Middle frontal gyrus (tissue), 1 donor: ENCODE data around the gene PRKCD.

Source experiments
- DNase-seq: peaks from one replicate; pipeline ENCODE4 v3.0.0-alpha.2; 2015; ENCODE audit warnings: low spot score; ENCODE audit errors: extremely low spot score

Gene PRKCD

DNA sequence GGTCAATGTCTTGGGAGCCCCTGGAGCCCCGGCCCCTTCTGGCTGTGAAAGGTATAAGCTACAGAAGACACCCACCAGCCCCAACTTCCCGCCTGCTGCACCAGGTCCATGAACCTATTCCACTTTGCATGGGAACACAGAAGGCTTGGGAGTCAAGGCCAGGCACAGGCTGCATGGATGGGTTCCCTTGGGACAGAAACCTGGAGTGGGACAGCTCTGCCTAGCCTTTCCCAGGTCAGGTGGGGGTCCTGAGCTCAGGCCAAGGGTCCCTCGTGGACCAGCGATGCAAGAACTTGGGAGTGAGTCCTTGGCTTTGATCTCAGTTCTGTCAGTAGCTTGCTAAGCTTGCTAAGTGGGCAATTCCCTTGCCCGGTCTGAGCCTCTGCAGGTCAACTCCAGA is 69.8 kb downstream of the PRKCD start:
- DNase-seq: no peak

DNA sequence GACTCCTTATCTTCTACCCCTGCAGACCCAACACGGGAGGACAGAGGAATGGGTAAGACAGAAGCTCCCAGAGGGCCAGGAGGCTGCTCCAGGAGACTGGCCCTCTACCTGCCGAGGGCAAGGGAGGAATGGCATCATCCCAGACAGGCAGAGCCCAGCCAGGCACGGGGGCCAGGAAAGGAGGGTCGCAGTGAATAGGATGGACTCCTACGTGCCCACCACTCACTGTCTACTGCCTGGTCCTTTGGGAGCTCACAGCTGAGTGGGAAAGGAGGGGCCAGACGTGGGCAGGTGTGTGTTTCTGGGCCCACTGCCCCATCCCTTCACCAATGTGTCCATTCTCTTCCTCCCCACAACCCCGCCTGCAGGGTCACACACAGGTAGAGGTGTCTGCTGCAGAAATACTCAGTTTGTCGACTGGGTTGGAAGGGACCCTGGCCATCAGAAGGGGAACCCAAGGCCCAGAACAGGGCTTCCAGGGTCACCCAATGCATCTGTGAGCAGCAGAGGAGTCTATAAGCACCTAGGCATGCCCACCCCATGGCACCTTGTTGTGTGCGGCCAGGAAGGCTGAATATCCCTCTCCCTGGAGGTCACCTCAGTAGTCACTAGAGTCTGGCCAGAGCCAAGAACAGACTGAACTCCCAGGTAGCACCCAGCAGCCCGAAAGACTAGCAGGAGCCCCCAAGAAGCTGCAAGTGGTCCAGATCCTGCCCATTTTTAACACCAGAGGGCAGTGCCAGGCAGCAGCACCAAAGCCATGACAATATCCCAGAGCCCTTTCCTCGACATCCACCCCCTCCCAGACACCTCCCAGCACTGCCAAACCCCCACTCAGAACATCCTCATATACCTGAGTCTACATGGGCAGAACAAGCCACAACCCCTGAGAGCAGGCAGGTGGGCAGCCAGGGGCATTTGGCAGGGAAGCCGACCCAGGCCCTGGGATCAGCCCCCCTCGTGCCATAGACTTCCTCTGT is 70.8 kb downstream of the PRKCD start:
- DNase-seq: no peak

DNA sequence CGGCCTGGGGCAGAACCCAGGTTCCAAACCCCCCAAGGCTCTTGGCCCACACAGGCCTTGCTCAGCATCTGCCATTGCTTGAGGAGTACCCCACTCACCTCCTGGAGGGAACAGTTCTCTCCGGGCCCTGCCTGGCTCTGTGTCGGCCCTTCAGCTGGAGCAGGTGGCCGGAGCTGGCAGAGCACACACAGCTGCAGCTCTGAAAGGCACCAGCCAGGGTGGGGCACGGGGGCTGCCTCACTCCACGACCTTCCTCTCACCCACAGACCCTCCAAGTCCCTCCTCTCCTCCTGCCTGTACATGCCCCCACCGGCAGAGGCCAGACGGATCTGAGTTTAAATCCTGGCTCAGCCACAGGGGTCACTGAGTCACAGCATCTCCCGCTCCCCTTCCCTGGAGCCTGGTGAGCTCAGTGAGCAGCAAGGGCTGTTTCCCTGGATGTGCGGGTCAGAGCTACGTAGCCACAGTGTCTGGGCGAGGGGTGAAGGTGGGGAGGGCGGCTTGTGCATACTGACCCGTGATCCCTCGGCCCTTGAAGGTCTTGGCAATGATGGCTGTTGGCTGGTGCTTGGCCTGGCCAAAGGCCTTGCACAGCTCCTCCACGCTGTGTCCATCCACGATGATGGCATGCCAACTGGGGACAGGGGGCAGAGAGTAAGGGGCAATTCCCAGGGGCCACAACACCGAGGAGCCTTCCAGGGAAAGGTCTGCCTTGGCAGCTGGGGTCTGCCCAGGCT is 71.8 kb downstream of the PRKCD start:
- no peak for DNase-seq

DNA sequence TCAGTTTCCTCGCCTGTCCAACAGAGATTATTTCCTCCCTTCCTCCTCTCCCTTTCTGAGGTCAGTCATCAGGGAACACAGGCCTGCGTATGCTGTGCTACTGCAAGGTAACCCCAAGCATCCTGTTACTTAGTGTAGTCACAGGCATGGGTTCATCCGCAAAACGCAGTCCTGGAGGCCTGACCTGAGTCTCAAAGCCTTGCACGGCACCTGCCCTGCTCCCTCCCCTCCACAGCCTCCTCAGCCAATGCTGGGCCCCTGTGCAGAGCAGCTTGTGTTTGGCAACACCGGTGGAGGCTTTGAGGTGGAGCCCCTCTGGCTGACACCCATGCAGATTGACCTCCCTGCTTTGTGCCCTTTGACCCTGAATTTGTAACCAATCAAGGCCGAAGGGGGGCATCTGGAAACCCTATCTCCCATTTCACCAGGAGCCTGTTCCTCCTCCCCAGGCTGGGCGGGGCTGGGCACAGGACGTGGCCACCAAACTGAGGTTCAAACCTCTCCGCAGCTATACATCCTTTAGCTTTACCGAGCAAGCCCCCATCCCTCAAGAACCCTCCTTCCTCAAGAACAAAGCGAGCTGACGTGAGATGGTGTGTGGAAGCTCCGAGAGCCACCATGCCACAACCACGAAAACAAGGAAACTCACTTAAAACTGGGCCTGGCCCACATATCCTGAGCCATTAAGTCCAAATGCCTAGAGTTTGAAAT is 73.3 kb downstream of the PRKCD start:
- no peak for DNase-seq

DNA sequence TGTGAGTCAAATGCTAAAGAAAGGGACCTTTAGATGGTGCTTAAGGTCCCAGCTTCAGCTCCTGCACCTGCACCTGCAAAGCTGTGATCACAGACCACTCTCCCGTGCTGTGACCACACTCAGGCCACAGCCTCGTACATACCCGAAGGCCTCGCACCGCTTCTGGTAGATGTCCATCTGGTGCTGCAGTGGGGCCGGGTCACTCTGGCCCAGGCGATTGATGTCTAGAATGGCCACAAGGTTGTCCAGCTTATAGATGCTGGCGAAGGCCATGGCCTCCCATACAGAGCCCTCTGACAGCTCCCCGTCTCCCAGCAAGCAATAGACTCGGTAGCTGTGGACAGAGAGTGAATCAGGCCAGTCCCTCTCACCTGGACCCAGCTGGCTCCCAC is 73.8 kb downstream of the PRKCD start:
- DNase-seq: no peak

DNA sequence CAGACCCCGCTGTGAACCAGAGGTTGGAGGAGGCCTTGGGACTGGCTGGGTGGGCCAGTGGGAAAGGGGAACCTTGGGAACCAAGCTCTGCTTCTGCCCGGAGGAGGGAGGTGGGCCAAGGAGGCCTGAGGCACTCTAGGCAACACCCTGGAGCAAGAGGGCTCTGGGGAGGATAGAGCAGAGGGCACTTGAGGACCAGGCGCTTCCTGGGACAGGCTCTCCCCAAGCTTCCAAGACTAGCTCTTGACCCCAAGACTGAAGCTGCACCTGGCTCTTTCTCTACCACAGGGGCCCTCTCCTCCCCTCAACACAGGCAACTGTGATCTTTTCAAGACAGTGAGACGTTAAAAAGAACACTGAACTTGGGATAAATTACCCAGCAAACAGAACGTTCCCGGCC is 74.5 kb downstream of the PRKCD start:
- DNase-seq: no peak

DNA sequence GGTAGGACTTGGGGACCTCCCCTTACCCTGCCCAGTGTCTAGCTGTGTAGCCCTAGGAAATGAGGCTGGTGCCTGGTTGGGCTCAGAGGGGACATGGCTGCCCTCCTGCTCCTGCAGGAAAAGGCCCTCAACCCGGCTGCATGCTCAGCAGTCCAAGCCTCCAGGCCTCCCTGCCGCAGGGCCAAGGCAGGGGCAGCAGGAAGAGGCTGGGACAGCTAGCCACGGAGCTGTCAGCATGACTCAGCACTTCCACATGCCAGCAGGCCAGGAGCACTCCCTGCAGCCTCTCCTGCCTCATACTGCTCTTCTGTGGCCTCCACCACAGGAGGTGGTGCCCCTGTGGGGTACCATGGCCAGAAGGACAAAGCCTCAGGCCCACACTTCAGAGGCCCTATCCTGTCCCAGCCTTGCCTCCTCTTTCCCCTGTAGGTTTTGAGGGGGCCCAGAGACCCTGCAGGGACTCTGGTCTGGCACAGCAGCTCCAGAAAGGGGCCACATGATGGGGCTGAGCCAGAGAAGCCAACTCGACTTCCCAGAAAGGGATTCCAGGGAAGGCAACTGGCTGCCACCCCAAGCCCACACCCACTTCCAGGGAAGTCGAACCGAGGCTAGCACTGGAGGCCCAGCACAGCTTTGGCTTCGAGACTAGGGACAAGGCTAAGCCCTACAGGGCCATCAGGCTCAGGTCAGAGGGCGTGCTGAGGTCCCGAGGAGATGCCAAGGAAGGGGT is 75.3 kb downstream of the PRKCD start:
- DNase-seq: no peak

DNA sequence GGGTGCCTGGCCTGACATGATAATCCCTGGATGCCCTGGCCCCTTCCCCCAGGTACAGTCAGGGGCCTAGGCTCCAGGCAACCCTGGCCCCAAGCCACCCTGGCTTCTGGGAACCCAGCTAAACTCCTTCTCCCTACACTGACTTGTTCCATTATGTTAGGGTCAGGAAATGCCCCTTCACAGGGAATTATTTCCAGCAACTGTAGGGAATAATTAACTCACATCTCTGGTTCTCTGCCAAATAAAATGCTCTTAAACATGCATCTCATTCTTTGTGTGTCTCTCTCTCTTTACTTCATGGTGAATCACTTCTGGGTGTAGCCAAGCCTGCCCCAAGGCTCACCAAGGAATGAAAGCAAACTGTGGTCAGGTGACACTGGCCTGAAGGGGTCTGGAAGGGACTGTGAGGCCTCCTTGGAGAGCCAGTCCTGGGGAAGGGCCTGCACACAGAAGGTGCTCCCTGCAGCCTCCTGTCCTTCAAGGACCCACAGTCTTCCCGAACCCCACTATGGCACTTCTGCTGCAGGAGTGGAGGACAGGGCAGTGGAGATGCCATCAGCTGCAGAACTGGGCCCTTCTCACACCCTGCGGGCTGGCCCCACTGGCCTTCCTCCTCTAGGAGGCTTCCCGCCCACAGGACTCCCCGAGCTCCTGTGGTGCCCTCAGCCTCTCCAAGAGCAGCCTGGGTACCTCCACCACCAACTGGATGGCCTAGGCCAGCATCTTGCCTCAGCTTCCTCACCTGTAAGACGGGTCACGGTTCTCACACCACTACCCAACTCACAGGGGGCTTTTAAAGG is 77.2 kb downstream of the PRKCD start:
- no peak for DNase-seq

DNA sequence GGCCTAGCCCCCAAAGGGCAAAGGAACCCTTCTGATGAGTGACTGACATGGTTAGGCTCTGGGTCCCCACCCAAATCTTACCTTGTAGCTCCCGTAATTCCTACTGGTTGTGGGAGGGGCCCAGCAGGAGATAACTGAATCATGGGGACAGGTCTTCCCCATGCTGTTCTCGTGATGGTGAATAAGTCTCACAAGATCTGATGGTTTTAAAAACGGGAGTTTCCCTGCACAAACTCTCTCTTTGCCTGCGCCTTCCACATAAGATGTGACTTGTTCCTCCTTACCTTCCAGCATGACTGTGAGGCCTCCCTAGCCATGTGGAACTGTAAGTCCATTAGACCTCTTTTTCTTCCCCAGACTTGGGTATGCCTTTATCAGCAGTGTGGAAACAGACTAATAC is 77.9 kb downstream of the PRKCD start:
- no peak for DNase-seq

DNA sequence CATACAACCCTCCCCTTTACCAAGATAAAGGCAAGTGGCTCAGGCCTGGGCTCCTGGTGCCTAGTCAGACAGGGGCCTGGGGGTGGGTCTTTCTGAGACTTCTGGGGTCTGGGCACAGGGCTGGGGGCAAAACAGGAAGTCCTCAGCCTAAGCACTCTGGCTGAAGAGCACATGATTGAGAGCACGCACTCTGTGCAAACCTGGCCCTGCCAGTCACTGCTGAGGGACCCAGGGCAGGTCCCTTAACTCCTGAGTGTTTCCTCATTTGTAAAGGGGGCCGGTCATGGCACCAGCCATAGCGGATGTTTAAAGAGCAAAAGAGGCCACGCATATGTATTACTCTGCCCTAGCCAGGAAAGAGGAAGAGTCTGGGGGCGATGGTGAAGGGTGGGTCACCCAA is 78.8 kb downstream of the PRKCD start:
- DNase-seq: no peak

DNA sequence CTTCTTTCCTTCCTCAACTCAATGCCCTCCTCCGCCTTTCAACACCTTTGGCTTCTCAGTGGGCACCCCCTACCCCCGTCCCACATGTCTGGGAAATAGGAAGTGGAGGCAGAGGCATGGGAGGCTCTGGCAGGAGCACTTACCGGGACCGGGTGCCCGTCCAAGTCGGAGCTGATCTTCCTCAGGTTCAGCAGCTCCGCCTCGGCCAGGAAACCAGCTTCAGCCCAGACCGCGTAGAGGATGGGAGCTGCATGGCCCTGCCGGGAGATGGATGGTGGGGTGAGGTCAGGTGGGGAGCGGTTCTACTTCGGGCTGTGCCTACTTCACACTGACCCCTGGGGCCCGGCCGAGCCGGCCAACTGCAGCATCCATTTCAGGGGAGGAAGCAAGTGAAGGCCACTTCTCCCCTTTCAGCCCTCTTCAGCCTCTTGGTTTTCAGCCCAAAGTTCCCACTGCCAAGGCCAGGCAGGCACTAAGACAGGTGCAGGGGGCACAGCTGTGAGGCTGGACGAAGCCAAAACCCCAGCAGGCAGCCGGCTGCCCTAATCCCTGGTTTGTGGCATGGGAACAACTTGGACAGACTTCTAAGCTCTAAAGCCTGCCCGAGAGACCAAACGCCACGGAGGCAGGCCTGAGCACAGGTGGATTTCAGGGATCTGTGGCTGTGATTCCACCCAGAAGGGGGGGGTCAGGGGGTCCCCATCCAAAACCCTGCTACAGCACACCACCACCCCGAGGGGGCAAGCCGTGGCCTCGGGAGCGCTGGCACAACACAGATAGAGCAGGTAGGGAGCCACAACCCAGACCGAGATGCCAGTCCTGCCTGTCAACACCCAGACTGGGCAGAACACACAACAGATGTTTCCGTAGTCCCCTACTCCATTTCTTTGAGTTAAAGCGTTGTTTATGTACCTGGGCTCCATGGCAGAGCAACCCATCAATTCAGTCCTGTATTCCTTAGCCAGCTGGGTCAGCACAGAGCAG is 80.3 kb downstream of the PRKCD start:
- DNase-seq: no peak

DNA sequence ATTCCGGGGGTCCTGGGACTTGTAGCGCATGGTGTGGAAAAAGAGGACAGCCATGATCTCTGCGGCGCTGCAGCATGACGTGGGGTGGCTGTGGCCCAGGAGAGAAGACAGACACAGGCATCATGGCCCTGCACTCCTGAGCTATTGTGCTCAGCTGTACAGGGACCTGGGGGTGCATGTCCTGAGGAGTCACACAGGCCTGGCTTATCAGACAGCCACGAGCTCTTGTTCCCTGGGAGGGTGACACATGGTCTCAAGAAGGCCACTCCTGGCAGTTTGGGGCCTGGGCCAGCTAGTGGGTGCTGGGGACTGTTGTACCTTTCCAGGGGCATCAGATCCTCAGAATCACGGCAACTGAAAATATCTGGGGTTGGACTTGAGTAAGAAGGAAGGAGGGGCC is 81.1 kb downstream of the PRKCD start:
- DNase-seq: no peak
